HG02571 (cell line): ENCODE data around the gene SYCP2.
A peak's percentile ranks its signal among the peaks of the same experiment; 100 is the strongest.

ENCODE experiments used
- ATAC-seq: cut with Tn5 transposase; IDR thresholded peaks from one replicate; pipeline ENCODE4 v1.9.1; 2021; ENCODE audit warnings: mild to moderate bottlenecking, moderate library complexity; ENCODE audit not compliant: unreplicated experiment

The SYCP2 gene

DNA sequence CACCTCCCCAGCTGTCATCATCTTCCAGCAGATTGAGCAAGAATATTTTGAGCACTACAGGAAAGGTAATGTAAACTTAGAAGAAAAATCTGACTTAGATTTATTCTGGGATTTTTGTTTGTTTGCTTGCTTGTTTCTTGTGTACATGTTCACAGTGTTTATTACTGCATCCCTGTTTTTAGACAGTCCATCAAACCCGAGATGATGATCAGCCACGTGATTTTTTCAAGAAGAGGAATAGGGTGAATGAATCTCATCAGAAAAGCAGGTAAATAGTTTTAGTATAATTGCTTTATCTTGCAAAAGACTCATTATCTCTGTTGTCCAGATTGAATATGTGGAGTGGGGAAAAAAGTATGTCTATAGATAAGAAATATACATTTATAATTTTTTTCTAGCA is 8.8 kb upstream of the SYCP2 start:
- ATAC-seq, result no peak

DNA sequence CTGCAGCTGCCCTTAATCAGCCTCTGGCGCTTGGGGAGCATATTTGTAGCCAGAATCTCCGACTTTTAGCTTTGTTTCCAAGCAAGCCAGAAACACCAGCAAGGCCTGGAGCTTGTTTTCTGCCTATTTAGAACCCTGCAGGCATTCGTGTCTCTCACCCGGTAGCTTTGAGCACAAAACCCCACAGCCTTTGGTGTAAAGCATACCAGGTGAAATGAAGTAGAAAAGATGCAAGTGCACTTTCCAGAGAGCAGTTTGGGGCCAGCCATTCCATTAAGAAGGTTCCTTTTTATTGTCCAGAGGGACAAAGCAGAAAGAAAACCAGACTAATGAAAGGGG is 7.5 kb upstream of the SYCP2 start:
- ATAC-seq, result peak; percentile 0

DNA sequence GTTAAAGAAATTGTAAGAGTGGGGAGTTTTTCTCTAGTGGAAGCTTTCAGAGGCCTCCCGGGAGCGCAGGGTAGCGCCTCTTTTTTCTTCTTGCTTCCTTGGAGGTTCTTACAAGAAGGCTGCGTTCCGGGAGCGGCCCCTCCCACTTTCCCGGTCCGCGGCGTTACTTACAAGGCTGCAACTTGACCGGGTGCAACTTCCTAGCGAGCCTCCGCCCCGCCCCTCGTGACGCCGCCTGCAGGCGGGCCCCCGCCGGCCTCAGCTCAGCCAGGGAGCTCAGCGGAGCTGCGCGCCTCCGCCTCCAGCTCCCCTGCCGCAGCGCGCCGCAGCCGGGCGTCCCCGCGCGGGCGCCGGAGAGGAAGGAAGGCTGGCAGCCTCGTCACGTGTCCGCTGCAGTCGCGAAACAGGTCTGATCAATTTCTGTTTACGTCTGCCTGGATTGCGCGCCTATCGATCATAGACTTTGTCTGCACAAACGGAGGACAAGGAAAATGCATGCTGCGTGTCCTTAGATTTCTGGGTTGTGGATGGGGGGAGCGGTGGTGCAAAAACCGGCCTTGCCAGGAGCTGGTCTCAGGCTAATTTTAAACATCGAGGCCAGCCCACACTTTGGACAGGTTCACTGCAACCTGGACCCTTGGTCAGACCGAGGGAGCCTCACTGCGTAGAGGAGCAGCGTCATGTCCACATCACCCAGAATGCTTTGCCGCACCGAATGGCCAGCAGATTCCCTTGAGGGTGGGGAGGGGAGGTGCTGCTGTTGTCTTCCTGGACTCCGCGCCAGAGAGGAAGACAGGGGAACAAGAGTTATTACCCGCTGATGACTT is 6.9 kb upstream of the SYCP2 start, which contains the start of the genes FAM217B and PPP1R3D:
Gene FAM217B, plus strand, starts transcription at position 261 of the 827 bp plus-strand sequence. CDS start 3,555 bp downstream, outside the sequence.
Gene PPP1R3D, minus strand, starts transcription at position 177 of the 827 bp plus-strand sequence. CDS start 374 bp downstream, outside the sequence.
- peak; percentile 95 for ATAC-seq

DNA sequence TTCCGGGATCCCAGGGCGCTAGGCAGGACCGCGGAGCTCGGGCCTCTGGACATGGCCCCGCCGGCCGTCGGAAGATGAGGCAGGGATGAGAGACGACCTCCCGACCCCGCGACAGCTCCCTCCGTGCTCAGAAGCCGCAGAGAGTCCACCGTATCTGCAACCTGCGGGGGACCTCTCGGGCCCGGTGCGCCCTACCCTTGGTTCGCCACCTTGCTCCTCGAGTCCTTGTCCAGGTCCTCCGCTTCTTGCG is 6.4 kb upstream of the SYCP2 start:
- ATAC-seq, result peak; percentile 29

DNA sequence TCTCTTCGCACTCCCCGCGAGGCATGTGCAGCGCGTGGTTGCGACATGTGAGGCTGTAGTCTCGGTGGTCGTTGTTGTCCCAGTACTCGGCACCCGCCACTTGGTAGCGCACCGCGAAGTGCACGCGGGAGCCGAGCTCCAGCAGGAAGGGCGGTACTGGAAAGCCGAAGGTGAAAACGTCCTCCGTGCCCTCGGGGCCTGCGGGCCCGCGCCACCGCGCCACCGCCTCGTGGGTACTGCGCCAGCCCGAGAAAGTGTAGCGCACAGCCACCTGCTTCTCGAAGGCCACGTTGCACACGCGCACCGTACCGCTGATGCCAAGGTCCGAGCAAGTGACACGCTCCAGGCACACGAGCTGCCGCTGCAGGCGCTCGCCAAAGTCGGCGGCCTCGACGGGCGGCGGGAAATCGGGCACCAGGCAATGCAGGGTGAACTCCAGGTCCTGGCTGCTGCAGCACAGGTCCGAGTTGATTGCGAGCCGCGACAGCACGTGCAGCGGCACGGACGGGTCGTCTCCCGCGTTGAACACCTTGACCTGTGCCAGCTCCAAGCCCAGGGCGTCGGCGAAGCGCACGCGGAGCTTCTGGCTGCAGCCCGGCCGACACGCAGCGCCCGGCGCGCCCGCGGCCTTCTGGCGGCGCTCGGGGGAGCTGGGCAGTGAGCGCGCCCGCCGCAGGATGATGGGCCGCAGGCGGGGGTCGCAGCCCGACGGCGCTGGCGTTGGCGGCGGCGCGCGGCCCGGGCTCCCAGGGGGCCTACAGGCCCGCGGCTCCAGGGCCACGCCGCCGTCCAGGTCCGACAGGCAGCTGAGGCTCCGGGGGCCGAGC is 5.8 kb upstream of the SYCP2 start:
- no peak for ATAC-seq

DNA sequence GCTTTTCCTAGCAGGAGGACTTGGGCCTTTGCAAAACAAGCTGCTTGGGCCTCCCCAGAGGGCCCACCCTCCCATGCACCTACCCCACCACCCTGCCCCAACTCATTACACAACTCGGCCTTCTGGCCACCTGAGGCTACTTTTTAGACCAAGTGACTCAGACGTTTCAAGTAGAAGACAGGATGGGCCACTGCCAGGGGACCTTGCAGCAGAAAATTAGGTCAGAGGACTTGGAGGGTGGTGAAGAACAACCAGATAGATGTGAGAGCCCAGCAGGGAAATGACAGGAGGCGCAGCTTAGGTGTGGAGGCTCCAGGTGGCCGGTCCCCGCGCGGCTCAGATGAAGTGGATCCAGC is 5.2 kb upstream of the SYCP2 start:
- ATAC-seq, result no peak

DNA sequence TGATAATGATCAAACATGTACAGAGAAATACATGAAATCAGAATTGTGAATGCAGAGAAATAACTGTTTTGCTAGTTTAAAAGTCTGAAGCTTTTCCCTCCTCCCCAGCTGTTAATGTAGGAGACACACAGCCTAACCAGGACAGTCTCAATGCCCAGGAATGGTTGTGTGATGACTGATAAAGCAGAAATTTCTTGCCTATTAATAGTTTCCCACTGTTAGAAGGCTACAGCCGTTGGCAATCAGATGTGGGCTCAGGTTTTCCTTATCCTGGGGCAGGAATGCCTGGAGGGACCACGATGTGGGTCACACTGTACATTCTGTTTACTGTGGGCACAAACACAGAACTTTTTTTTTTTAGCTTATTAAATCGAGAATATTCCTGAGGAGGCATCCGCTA is 4.8 kb upstream of the SYCP2 start:
- no peak for ATAC-seq

DNA sequence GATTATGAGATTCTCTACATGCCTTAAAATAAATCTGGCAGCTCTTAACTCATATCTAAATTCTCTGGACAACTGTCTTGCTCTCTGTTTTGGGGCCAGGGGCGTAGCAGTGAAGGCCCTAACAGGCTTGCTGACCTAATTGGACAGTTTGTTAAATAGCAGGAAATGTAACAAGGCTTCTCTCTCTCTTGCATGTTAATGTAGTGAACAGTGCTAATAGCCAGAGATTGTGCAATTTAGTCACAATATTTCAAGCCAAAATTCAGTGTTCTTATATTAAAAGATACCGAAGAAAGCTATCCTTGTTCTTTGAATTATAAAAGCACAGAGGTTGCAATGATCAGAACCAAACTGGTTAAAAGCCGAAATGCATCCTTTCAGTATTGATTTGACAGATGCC is 3.7 kb upstream of the SYCP2 start:
- ATAC-seq, result no peak

DNA sequence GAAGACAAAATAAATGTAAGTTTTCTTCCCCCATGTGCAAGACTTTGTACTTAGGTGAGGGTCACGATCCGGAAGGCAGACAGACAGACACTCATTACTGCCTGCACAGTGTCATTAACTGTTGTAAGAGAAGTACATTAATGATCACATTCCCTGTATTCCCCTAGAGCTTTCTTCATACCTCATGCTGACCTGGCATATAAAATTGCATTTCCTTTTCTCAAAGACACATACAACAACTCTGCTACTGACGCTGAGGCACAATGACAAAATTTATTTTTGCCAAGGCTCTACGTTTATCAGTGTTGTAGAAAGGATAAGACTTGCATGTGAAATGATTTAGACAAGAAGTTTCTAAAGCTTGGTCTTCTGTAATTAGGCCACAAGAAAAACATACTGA is 3.0 kb upstream of the SYCP2 start:
- ATAC-seq, result no peak

DNA sequence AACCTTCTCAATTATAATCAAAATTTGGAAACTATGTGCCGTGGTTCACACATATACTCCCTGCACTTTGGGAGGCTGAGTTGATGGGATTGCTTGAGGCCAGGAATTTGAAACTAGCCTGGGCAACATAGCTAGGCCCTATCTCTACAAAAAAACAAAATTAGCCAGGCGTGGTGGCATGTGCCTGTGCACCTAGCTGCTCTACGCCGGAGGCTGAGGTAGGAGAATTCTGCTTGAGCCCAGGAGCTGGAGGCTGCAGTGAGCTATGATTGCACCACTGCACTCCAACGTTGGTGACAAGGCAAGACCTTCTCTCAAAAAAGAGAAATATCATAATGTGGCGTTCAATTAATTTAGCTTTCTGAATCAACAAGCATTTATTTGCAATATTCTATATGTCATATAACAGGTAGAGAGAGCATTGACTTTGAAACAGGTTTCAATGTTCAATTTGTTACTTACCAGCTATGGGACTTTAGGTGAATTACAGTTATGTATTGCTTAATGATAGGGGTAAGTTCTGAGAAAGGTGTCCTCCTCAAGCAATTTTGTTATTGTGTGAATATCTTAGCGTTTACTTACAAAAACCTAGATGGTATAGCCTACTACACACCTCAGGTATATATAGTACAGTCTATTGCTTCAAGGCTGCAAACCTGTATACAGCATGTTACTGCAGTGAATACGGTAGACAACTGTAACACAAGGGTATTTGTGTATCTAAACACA is 2.2 kb upstream of the SYCP2 start:
- no peak for ATAC-seq

DNA sequence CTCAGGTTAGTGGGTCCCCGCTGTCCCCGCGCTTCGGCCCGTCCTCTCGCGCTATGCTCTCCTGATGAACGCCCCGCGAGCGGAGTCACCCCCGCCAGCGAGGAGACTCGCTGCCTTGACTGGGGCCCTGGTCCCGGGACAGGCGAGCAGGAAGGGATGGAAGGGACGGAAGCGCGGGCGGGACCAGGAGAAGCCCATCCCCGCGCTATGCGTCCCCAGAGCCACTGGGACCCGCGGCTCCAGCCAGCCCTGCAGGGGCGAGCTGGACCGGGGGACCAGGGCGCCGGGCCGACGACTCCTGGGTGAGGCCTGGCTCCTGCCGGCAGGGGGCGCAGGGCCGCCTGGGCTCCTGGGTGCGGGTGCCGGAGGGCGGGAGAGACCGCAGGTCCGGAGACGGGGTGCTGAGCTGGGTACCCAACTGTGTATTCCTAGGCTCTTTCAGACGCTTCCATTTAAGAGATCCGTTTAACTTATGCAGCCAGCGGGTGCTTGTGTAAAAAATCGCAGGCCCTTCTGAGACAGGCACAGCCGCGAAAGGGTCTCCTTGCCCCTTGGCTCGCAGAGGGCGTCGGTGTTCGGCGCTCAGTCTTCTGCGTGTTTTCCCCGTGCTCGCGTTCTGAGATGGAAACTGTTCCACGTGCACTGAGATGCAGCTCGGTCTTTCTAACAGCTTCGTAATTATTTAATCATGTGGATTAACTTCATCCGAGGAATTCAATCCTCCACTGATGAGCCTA is 580 bp upstream of the SYCP2 start:
- peak; percentile 84 for ATAC-seq

DNA sequence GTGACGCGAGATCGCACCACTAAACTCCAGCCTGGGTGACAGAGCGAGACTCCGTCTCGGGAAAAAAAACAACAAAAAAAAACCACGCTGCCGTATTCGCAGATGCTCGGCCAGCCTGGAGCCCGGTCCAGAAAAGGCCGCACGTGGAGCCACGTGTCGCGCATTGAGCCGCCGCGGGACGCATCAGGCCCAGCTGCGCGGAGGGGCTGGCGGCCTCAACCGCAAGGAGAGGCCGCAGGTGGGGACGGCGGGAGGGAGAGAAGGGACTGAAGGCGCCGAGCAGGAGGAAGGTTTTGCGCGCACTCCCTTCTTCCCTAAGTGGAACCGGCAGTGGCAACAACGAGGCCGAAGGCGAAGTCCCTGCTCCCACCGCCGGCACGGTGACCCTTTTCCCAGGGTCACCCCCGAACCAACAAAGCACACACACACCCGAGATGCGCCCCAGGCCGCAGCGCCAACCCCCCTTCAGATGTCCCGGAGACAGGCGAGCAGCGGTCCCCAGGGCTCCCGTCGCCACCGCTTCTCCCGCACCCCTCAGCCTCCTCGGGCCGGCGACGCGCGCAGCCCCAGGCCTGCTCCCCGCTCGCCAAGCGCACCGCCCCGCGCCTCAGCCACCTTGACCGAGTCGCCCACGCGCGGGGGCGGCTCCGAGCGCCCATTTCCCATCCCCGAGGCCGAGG is 681 bp downstream of the SYCP2 start:
- ATAC-seq, result no peak

DNA sequence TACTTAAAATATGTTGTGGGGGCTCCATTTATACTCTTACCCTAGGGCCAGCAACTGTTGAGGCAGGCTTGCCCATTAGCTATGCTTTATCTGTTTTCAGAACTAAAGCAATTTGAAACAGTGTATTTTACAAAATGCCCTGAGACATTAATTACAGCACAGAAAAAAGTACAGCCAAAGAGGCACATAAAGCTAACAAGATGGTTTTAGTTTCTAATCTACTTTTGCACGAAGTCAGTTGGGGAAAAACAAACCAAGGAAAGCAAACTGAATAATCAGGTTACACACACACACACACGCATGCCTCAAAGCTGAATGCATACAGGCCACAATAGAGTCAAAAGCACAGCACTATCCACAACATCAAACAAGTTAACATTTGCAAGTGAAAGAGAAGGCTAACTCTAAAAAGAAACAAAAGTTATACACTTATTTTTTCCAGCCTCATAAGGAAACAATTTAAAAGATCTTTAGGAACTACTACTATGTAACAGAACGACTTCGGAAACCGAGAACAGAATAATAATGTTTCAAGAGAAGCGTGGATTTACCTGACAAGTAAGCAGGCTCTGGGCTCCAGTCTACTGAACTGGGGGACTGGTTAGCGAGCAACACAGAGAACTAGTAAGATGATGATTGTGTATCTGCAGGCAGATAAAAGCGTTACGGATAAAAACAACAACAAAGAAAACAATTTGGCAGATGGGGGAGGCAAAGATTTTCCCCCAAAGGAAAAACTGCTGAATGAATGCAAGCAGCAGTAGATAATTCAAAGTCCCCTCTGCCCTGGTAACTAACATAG is 1.7 kb downstream of the SYCP2 start:
- ATAC-seq, result no peak

DNA sequence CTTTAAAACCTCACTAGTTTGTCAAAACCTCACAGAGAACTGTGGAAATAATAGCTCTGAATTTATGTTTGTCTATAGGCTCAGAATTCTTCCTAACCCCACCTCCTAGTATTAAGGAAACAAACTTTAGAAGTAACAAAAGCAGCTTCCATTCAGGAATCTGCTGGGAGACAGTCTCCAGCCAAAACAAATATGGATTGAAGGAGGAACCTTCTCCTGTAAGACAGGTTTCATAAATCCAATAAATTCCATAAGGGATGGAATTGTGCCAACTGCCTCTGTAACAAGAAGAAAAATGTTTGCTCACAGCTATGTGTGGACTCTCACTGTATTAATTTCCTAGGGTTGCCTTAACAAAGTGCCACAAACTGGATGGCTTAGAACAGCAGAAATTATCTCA is 7.5 kb downstream of the SYCP2 start:
- ATAC-seq, result no peak

DNA sequence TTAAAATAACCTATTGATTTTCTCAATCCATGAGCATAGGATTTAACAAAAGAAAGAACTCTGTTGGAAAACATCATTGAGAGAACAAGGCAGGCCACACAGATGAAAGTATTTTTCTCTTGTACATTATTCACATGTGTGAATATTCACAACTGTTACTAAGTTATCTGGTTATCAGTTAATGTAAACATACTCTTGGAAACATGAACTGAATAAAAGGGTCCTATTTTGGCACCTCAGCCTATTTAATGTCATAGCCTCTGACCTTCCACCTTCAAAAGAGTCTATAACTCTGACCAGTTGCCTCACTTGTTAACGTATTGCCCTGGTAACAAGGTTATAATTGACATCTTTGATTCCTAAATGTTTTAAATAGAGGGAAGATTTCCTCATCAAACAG is 8.1 kb downstream of the SYCP2 start:
- no peak for ATAC-seq

DNA sequence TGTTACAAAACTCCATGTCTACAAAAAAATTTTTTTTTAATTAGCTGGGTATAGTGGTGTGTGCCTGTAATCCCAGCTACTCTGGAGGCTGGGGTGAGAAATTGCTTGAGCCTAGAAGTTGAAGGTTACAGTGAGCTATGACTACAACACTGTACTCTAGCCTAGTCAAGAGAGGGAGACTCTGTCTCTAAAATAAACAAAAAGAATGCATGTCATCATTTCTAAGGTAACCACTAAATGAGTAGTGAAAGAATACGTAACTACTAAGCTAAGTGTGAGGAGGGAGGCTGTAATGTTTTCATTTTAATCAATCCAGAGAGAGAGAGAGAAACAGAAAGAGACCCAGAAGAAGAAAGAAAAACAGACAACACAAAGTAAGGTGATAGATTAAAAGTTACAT is 9.9 kb downstream of the SYCP2 start:
- no peak for ATAC-seq

DNA sequence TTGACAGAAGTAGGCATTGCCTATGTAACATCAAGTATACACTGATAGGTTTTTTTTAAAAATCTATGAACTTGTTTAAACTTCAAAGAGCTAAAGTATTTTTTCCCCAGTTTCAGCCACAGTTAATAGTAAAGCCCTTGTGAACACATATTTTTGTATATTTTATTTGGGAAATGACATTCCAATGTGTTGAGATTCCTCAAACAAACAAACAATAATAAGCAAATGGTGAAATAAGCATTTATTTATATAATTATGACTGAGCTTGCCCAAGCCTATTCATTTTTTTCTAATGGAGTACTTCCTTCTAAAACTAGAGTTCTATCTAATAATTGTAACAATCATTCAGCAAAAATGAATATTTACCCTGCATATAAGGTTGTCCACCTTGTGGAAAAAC is 12.5 kb downstream of the SYCP2 start:
- ATAC-seq, result no peak

DNA sequence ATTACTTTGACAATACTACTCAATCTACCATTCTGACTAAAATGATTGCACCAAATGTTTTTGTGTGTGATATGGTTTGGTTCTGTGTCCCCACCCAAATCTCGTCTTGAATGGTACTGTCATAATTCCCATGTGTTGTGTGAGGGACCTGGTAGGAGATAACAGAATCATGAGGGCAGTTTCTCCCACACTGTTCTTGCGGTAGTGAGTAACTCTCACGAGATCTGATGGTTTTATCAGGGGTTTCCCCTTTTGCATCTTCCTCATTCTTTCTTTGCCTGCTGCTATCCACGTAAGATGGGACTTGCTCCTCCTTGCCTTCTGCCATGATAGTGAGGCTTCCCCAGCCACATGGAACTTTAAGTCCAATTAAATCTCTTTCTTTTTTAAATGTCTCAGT is 20.8 kb downstream of the SYCP2 start:
- ATAC-seq, result no peak

DNA sequence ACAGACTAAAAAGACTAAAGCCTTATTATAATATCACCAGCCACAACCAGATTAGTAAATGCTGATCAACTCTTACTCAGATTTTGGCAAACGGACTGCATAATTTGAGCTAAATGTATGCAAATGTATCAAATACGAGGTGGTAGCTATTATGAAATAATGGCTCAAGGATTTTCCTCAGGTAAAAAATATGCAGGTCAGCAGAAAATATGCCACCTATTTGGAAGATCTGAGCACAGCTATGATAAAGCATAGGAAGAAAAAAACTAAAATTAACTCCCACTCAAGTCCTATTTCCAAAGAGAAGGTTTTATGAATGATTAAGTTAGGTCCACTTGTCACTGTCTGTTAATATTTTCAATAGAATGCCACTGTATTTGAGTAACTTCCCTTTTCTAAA is 22.4 kb downstream of the SYCP2 start:
- no peak for ATAC-seq

DNA sequence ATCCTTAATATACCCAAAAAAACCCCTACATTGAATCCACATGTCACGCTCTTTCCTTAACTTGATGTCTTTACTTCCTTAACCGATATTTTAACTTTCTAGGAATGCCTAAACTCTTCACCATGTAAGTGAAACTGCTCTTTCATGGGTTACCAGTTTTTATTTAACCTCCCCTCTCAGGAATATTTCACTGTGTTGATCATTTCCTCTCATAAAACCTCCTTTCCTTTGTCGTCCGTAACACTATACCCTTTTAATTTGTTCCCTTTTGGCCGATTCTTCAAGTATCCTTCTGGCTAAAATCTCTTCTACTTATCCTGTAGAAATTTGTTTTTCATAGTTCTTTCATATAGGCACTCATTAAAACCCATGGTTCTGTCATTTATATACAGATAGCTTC is 24.6 kb downstream of the SYCP2 start:
- no peak for ATAC-seq
